MM.1S (cell line): ENCODE data around the gene NR0B2.

Experiments
- CTCF ChIP-seq: fragments of 300-600 bp; sonication (generic); IDR thresholded peaks from 2 replicates; pipeline ENCODE4 v1.5.1; 2016; ENCODE audit warnings: antibody characterized with exemption, low read length, mixed read lengths
- EZH2 ChIP-seq: fragments of 300-600 bp; sonication (generic); optimal IDR thresholded peaks from 2 replicates; pipeline ENCODE3; 2017; ENCODE audit warnings: low read depth, mild to moderate bottlenecking, antibody characterized with exemption, low read length, mixed read lengths
- EZH2phosphoT487 ChIP-seq: fragments of 300-600 bp; sonication (generic); IDR thresholded peaks from 2 replicates; pipeline ENCODE4 v1.6.1; 2018; ENCODE audit warnings: antibody characterized with exemption, low read length

DNA sequence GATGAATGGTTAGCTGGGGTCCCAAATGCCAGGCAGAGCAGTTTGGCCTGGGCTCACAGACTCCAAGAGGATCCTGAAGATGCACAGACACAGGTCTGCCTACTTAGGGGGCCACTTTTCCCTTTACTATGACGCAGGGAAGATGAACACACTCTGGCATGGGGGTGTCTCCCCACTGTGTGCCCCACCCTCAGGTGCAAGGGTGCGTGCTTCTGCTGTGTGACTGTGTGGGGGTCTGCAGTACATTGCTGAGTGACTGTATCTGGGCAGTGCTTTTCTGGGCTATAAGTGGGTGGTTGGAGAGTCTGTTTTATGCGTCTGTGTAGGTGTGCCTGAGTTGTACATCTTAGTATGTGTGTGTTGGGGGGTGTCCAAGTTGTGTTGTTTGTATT, 3.8 kb downstream of the NR0B2 start:
- TF ChIP-seq CTCF (no peak), EZH2phosphoT487 (no peak), EZH2 (no peak)
